H1 (cell line): ENCODE data around the gene SFTPA1. TPM values are rescaled to one million over a fixed set of nuclear protein-coding genes. Genes with fewer than 3 reads are reported as not detected.

Experiments used
- CTCF ChIA-PET: fragments of 300-600 bp; sonication (Branson Sonifier 250); formaldehyde crosslinking; loops from one replicate; lab custom pipeline; 2021; ENCODE audit not compliant: partially characterized antibody; lab: Charles Lee
- POLR2A ChIA-PET: fragments of 300-600 bp; sonication (Branson Sonifier 250); formaldehyde crosslinking; loops from one replicate; lab custom pipeline; 2021; ENCODE audit warnings: inconsistent platforms; ENCODE audit not compliant: partially characterized antibody; lab: Charles Lee
- DNase-seq, 2 experiments: peaks; one replicate each; pipeline versions ENCODE4 v3.0.0 to v3.0.0-alpha.2; 2010 to 2022; ENCODE audit warnings: low spot score in 2 of 2, low read depth in 1 of 2, mixed read lengths in 1 of 2
- FAIRE-seq: peaks from 2 replicates; lab custom pipeline; 2011; peaks lifted over from hg19 to GRCh38; lab: Jason Lieb, UNC
- H2AFZ ChIP-seq: 2 replicates; pipeline ENCODE4 v1.8.1; 2012; ENCODE audit warnings: low read length, inconsistent platforms
- H2AK5ac ChIP-seq: 2 replicates; pipeline ENCODE4 v1.6.1; 2013; ENCODE audit warnings: low read depth, low read length
- H2BK120ac ChIP-seq: replicated peaks from 2 replicates; pipeline ENCODE3; 2013; ENCODE audit warnings: low read depth, low read length, inconsistent platforms
- H2BK12ac ChIP-seq: 2 replicates; pipeline ENCODE4 v1.6.1; 2013; ENCODE audit warnings: low read depth, low read length
- H2BK15ac ChIP-seq: 2 replicates; pipeline ENCODE4 v1.6.1; 2013; ENCODE audit warnings: low read length
- H2BK20ac ChIP-seq: 2 replicates; pipeline ENCODE4 v1.6.1; 2013; ENCODE audit warnings: low read length
- H2BK5ac ChIP-seq: 2 replicates; pipeline ENCODE4 v1.6.1; 2013; ENCODE audit warnings: low read depth, low read length
- H3K14ac ChIP-seq: 2 replicates; pipeline ENCODE4 v1.6.1; 2013; ENCODE audit warnings: inconsistent platforms; ENCODE audit not compliant: insufficient read length
- H3K18ac ChIP-seq: 2 replicates; pipeline ENCODE4 v1.6.1; 2013; ENCODE audit warnings: low read length; ENCODE audit errors: extremely low read depth
- H3K23ac ChIP-seq: 2 replicates; pipeline ENCODE4 v1.6.1; 2013; ENCODE audit warnings: inconsistent platforms; ENCODE audit not compliant: insufficient read length
- H3K23me2 ChIP-seq: 2 replicates; pipeline ENCODE4 v1.6.1; 2013; ENCODE audit warnings: low read depth, low read length
- H3K27ac ChIP-seq: 2 replicates; pipeline ENCODE4 v1.6.1; 2011; ENCODE audit warnings: low read depth, low read length, inconsistent platforms
- H3K27me3 ChIP-seq, 4 experiments: replicated peaks in 1 of 4; 1 replicate in 1 of 4; 2 replicates in 3 of 4; pipeline versions ENCODE4 v1.6.1 to v1.8.1; 2011 to 2013; ENCODE audit warnings: low read length in 3 of 4, mild to moderate bottlenecking in 3 of 4, inconsistent platforms in 2 of 4, mixed read lengths in 2 of 4, moderate library complexity in 1 of 4; ENCODE audit not compliant: control insufficient read depth in 3 of 4, insufficient read depth in 3 of 4; ENCODE audit errors: extremely low read depth in 1 of 4
- H3K36me3 ChIP-seq, 4 experiments: 2 replicates each; pipeline versions ENCODE4 v1.6.1 to v1.8.1; 2011 to 2013; ENCODE audit warnings: mild to moderate bottlenecking in 4 of 4, low read length in 3 of 4, moderate library complexity in 2 of 4, control low read depth in 1 of 4, inconsistent platforms in 1 of 4; ENCODE audit not compliant: insufficient read depth in 4 of 4, control insufficient read depth in 2 of 4
- H3K4ac ChIP-seq: replicated peaks from 2 replicates; pipeline ENCODE3; 2013; ENCODE audit warnings: low read length, low read depth, mixed read lengths, inconsistent platforms; ENCODE audit not compliant: insufficient read length
- H3K4me1 ChIP-seq, 4 experiments: replicated peaks in 1 of 4; 1 replicate in 1 of 4; 2 replicates in 3 of 4; pipeline versions ENCODE4 v1.6.1 to v1.8.1; 2011 to 2013; ENCODE audit warnings: low read length in 3 of 4, inconsistent platforms in 2 of 4, mixed read lengths in 1 of 4; ENCODE audit not compliant: insufficient read depth in 4 of 4, control insufficient read depth in 3 of 4
- H3K4me2 ChIP-seq, 2 experiments: 2 replicates each; pipeline versions ENCODE4 v1.6.1 to v1.8.1; 2011 to 2013; ENCODE audit warnings: low read depth in 2 of 2, low read length in 2 of 2, control low read depth in 1 of 2, inconsistent platforms in 1 of 2, mild to moderate bottlenecking in 1 of 2; ENCODE audit not compliant: insufficient read depth in 1 of 2
- H3K4me3 ChIP-seq, 4 experiments: fragments of 200-600, 300-600 bp in 1 of 4; sonication (generic), shearing (Covaris generic), sonication (Bioruptor Twin) in 1 of 4; 2 replicates each; pipeline versions ENCODE4 v1.5.1 to v1.8.1; 2011 to 2016; ENCODE audit warnings: low read length in 4 of 4, low read depth in 3 of 4, control low read depth in 2 of 4, inconsistent platforms in 2 of 4, mild to moderate bottlenecking in 2 of 4, mixed read lengths in 1 of 4, moderate library complexity in 1 of 4; ENCODE audit not compliant: insufficient read depth in 2 of 4; ENCODE audit errors: extremely low read depth in 1 of 4
- H3K56ac ChIP-seq: replicated peaks from 2 replicates; pipeline ENCODE3; 2013; ENCODE audit warnings: low read depth, mild to moderate bottlenecking, mixed read lengths, low read length, inconsistent platforms; ENCODE audit not compliant: insufficient read length
- H3K79me1 ChIP-seq: 2 replicates; pipeline ENCODE4 v1.6.1; 2013; ENCODE audit warnings: low read depth, low read length, control low read depth
- H3K79me2 ChIP-seq, 2 experiments: 2 replicates each; pipeline versions ENCODE4 v1.6.1 to v1.8.1; 2012 to 2013; ENCODE audit warnings: low read length in 2 of 2, mild to moderate bottlenecking in 2 of 2, inconsistent platforms in 1 of 2; ENCODE audit not compliant: insufficient read depth in 2 of 2, control insufficient read depth in 1 of 2
- H3K9ac ChIP-seq, 4 experiments: replicated peaks in 1 of 4; 1 replicate in 1 of 4; 2 replicates in 3 of 4; pipeline versions ENCODE4 v1.6.1 to v1.8.1; 2011 to 2013; ENCODE audit warnings: low read depth in 3 of 4, low read length in 3 of 4, control low read depth in 2 of 4, mild to moderate bottlenecking in 2 of 4, moderate library complexity in 2 of 4, inconsistent platforms in 1 of 4; ENCODE audit errors: extremely low read depth in 1 of 4
- H3K9me3 ChIP-seq, 2 experiments: 2 replicates each; pipeline versions ENCODE4 v1.6.1 to v1.8.1; 2012 to 2013; ENCODE audit warnings: mild to moderate bottlenecking in 2 of 2, moderate library complexity in 2 of 2, control low read depth in 1 of 2, inconsistent platforms in 1 of 2, low read depth in 1 of 2, low read length in 1 of 2, mixed read lengths in 1 of 2; ENCODE audit not compliant: insufficient read depth in 2 of 2
- H4K20me1 ChIP-seq, 2 experiments: replicated peaks in 1 of 2; 2 replicates each; pipeline versions ENCODE3 to v1.8.1; 2011 to 2013; ENCODE audit warnings: inconsistent platforms in 2 of 2, low read length in 2 of 2, mild to moderate bottlenecking in 1 of 2; ENCODE audit not compliant: insufficient read depth in 2 of 2, control insufficient read depth in 1 of 2
- H4K5ac ChIP-seq: 2 replicates; pipeline ENCODE4 v1.6.1; 2013; ENCODE audit warnings: low read length, low read depth, mixed read lengths, inconsistent platforms; ENCODE audit not compliant: insufficient read length
- H4K8ac ChIP-seq: 2 replicates; pipeline ENCODE4 v1.8.0; 2013; ENCODE audit warnings: mild to moderate bottlenecking, moderate library complexity, low read length, inconsistent platforms; ENCODE audit not compliant: insufficient read depth; ENCODE audit errors: extremely low read depth
- H4K91ac ChIP-seq: replicated peaks from 2 replicates; pipeline ENCODE3; 2013; ENCODE audit warnings: low read length, mixed read lengths, inconsistent platforms; ENCODE audit not compliant: insufficient read length
- BACH1 ChIP-seq: IDR thresholded peaks from 2 replicates; pipeline ENCODE4 v1.6.1; 2012; ENCODE audit warnings: low read length, improper control_type of control experiment
- BCL11A ChIP-seq, 2 experiments: IDR thresholded peaks; one replicate each; pipeline ENCODE4 v1.6.1; 2011; ENCODE audit warnings: low read depth in 2 of 2, low read length in 2 of 2, mild to moderate bottlenecking in 2 of 2
- CEBPB ChIP-seq: IDR thresholded peaks from 2 replicates; pipeline ENCODE4 v1.6.1; 2012; ENCODE audit warnings: low read depth, low read length
- EGR1 ChIP-seq: IDR thresholded peaks from 2 replicates; pipeline ENCODE4 v1.6.1; 2011; ENCODE audit warnings: low read depth, low read length, borderline replicate concordance
- HDAC2 ChIP-seq, 2 experiments: fragments of 300-600 bp in 1 of 2; sonication (generic) in 1 of 2; IDR thresholded peaks; 2 replicates each; pipeline ENCODE4 v1.6.1; 2011 to 2012; ENCODE audit warnings: low read depth in 2 of 2, low read length in 2 of 2, mild to moderate bottlenecking in 2 of 2, moderate library complexity in 2 of 2, borderline replicate concordance in 1 of 2, inconsistent platforms in 1 of 2
- RBBP5 ChIP-seq: IDR thresholded peaks from 2 replicates; pipeline ENCODE4 v1.7.1; 2012; ENCODE audit warnings: low read depth, mild to moderate bottlenecking, inconsistent platforms, low read length, moderate library complexity, borderline replicate concordance
- YY1 ChIP-seq: IDR thresholded peaks from 2 replicates; pipeline ENCODE4 v1.6.1; 2011; ENCODE audit warnings: low read depth, mild to moderate bottlenecking, low read length
- polyA plus RNA-seq, 7 experiments: library from polyadenylated mRNA; depleted of rRNA in 3 of 7; stranded (reverse) in 5 of 7; unstranded in 2 of 7; fragments of >200 nt in 5 of 7; fragments of 200-250 nt in 2 of 7; gene quantifications; 1 replicate in 5 of 7; 2 replicates in 1 of 7; 4 replicates in 1 of 7; pipeline versions ENCODE4 v1.2.1 to v1.2.3, GENCODE V29; 2011 to 2013; ENCODE audit warnings: missing spikeins in 2 of 7, mixed read lengths in 2 of 7
- total RNA-seq: library from RNA; stranded (reverse); fragmentation: NEBNext Ultra II Directional; extraction: Animal tissue kit (Norgen Biotek cat#: 25700); gene quantifications from 2 replicates; pipeline ENCODE4 v1.2.1, GENCODE V29; 2021
- TF ChIP-seq, protein P1 (sequence below): IDR thresholded peaks from 2 replicates; pipeline ENCODE4 v1.6.1; 2011; ENCODE audit warnings: low read length, improper control_type of control experiment
- TF ChIP-seq, protein P2 (sequence below): IDR thresholded peaks from 2 replicates; pipeline ENCODE4 v1.6.1; 2012; ENCODE audit warnings: inconsistent platforms

SFTPA1 gene
- total and polyA plus RNA-seq, 2 of the 8 experiments (the other 6 are each of a cell fraction or from before 2014, with no cell fraction given) = not detected

GRCh38 chr10:79588800-79589199 is 21.9 kb upstream of the SFTPA1 start:
- Histone ChIP-seq H3K36me3 (no peaks in the 10 kb centered on the region), H2BK5ac (no peak overlapping the region), H2BK120ac (no peak overlapping the region), H3K4ac (no peak overlapping the region), H3K56ac (no peak overlapping the region), H4K20me1 (no peaks in the 10 kb centered on the region), H3K4me3 (no peak overlapping the region), H3K23ac (no peak overlapping the region), H4K91ac (no peak overlapping the region), H4K8ac (no peak overlapping the region), H3K79me2 (no peaks in the 10 kb centered on the region), H2BK15ac (no peak overlapping the region), H3K4me2 (no peak overlapping the region), H2BK12ac (no peak overlapping the region), H2BK20ac (no peak overlapping the region), H3K23me2 (no peaks in the 10 kb centered on the region)
- ChIA-PET CTCF (interaction anchor here (2.8 kb wide), 1 partner anchor 19 kb away, joined by 8 read pairs; no protein-coding TSS in a partner anchor), POLR2A (no interaction called here)
- TF ChIP-seq EGR1 = no peak
- no peak for TF ChIP-seq YY1
- TF ChIP-seq BACH1 = no peak
- no peak for TF ChIP-seq BCL11A (IDR thresholded peaks at IDR 0.05; ENCODE audit: low read depth in 2 of 2, low read length in 2 of 2)
- TF ChIP-seq CEBPB = no peak
- TF ChIP-seq, protein P1, sequence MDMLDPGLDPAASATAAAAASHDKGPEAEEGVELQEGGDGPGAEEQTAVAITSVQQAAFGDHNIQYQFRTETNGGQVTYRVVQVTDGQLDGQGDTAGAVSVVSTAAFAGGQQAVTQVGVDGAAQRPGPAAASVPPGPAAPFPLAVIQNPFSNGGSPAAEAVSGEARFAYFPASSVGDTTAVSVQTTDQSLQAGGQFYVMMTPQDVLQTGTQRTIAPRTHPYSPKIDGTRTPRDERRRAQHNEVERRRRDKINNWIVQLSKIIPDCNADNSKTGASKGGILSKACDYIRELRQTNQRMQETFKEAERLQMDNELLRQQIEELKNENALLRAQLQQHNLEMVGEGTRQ = no peak
- TF ChIP-seq RBBP5 = no peak
- TF ChIP-seq HDAC2 (IDR thresholded peaks at IDR 0.05; ENCODE audit: borderline replicate concordance in 1 of 2, low read depth in 2 of 2, low read length in 2 of 2) = no peak
- TF ChIP-seq, protein P2, sequence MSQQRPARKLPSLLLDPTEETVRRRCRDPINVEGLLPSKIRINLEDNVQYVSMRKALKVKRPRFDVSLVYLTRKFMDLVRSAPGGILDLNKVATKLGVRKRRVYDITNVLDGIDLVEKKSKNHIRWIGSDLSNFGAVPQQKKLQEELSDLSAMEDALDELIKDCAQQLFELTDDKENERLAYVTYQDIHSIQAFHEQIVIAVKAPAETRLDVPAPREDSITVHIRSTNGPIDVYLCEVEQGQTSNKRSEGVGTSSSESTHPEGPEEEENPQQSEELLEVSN = no peak
- TF ChIP-seq, all 59 proteins: peak for 0
- no peak overlapping the region for H3K9ac ChIP-seq
- no peaks in the 10 kb centered on the region for H3K4me1 ChIP-seq
- no peaks in the 10 kb centered on the region for H3K79me1 ChIP-seq
- no peak overlapping the region for H2AK5ac ChIP-seq
- no peak for DNase-seq
- no peaks in the 10 kb centered on the region for H3K9me3 ChIP-seq
- H4K5ac ChIP-seq = no peak overlapping the region
- H3K27ac ChIP-seq = no peak overlapping the region
- 0 out of 2 replicates have a peak overlapping the region, but pooled peaks have one; percentile 44 for H2AFZ ChIP-seq
- H3K18ac ChIP-seq = no peak overlapping the region
- no peak for FAIRE-seq
- H3K14ac ChIP-seq = no peak overlapping the region
- H3K27me3 ChIP-seq = no peaks in the 10 kb centered on the region
